Hematopoietic multipotent progenitor cell treated with erythropoietin and hydrocortisone succinate and interleukin-3 and kit ligand, for 4 days (in vitro differentiated cells): ENCODE measurements around the gene RSRC1.
"Not testable (repeated sequence)": the region's sequence is repeated elsewhere in the genome, so short reads cannot be mapped to it uniquely, and the experiment has no call there.

ENCODE experiments used
- DNase-seq: peaks from one replicate; pipeline ENCODE4 v3.0.0-alpha.2; 2015

The RSRC1 gene

DNA sequence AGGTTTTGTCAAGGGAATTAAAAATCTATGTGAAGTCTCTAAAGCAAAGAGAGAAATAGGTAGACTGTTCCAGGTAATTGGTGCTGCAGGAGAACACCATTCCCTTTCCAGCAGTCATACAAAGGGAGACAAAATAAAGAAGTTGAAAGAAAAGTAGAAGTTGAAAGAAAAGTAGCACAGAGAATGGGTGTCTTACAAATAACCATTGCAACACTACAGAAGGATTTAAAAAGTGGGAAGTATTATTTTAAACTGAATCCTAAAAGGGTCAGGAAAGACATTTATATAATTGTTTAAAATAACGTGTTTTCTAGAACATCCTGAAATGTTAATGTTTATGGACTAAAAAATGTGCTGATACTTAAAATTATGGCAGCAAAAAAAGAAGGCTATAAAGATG lies 223.8 kb downstream of the RSRC1 start:
- DNase-seq, result no peak

DNA sequence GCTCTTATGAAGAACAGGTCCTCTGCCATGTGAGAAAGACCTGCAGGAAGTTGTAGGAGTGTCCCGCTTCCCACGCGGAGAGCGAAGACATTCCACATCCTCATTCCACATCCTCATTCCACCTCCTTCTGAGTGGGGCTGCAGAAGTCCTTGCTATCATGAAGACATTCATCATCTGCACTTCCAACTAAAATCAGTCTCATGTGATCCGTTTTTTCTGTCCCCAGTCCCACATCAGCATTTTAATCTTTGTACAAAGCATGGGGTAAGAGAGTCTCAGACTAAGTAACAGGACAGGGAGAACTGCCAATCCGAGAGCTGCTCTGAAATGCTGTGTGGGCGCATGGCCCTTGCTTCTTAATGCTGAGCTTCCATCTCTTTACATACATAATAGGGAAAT lies 227.2 kb downstream of the RSRC1 start:
- no peak for DNase-seq

DNA sequence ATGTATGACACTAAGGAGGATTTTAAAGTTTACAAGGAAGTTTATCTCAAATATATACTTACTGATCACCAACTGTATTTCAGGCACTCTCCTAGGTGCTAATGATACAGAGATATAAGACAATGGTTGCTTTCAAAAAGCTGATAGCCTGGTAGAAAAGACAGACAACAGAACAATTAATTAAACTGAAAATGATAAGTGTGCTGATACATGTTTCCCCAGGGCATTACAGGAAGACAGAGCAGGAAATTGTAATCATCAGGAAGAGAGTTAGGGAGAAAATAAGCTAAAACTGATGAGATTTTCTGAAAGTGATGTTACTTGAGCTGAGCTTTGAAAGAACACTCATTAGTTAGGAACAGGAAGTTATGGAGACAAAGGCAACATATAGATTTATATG lies 229.7 kb downstream of the RSRC1 start:
- DNase-seq, result no peak

DNA sequence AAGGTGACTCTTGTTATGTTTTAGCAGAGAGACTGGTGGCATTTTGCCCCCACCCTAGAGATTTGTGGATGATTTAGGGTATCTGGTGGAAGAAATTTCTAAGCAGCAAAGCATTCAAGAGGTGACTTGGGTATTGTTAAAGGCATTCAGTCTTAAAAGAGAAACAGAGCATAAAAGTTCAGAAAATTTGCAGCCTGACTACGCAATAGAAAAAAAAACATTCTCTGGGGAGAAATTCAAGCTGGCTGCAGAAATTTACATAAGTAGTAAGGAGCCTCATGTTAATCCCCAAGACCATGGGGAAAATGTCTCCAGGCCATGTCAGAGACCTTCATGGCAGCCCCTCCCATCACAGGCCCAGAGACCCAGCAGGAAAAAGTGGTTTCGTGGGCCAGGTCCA lies 231.1 kb downstream of the RSRC1 start:
- DNase-seq, result not testable (repeated sequence)

DNA sequence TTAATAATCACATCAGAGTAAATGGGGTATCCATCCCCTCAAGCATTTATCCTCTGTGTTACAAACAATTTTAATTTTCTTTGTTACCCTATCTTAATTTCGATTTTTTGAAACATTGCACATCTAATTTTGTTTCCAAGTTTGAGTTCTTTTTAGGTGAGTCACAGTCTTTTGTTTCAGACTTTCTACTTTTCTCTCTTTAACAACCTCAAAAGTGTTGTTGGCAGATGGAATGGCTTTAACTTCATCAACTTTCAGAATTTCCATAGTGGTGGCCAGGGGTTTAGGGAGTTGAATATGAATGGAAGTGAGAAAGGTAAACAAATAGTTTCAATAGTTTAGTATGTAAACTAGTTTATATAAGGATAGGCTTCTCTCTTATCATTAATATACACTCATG lies 238.1 kb downstream of the RSRC1 start:
- no peak for DNase-seq

DNA sequence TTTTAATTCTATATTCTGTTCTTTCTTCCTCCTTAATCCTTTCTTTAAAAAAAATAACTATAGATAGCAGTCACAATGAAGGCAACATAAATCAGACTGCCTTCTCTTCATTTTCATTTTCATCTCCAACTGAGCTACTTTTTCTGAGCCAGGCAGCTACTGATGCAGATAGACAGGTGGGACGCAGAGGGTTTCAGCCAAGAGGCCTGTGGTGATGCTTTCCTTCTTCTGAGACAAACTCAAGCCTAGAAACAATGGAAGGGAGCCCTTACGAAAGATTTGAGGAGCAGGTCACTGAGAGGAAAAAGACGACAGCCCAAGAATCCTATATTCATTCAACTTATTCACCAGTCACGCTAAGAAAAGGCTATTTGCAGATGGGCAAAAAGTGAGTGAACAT lies 241.1 kb downstream of the RSRC1 start:
- no peak for DNase-seq

DNA sequence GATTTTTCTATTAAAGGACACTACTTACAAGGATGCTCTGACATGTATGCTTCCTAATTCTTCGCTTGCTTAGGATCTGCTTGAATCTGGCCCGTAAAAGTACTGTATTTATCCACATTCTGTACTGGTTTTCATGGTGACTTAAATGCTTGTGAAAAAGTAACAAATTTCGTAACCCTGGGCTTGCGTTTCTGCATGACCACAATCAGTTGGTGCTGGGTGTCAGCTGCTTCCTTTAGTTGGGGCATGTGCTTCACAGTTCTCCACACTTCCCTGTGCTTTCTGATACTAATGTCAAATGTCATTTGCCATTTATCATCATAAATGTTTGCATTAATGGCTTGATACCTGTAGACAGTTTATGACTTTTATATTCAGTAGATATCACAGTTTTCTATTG lies 242.7 kb downstream of the RSRC1 start:
- peak; percentile 91 for DNase-seq

DNA sequence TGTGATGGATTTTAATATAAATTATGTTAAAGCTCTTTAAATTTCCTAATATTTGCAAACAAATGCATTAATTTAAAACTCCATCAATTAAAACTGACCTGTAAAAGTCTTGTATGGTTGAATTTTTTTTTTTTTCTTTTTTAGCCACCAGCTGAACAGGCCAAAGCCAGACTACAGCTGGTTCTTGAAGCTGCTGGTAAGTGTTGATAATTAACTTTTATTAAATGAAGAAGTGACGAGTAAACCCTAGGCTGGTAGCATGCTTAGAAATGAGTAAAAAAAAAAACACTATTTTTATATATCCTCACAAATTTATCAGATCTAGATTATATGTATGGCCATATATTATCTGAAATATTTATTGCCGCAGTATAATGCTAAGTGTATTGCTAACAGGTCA lies 244.8 kb downstream of the RSRC1 start:
- DNase-seq, result no peak

DNA sequence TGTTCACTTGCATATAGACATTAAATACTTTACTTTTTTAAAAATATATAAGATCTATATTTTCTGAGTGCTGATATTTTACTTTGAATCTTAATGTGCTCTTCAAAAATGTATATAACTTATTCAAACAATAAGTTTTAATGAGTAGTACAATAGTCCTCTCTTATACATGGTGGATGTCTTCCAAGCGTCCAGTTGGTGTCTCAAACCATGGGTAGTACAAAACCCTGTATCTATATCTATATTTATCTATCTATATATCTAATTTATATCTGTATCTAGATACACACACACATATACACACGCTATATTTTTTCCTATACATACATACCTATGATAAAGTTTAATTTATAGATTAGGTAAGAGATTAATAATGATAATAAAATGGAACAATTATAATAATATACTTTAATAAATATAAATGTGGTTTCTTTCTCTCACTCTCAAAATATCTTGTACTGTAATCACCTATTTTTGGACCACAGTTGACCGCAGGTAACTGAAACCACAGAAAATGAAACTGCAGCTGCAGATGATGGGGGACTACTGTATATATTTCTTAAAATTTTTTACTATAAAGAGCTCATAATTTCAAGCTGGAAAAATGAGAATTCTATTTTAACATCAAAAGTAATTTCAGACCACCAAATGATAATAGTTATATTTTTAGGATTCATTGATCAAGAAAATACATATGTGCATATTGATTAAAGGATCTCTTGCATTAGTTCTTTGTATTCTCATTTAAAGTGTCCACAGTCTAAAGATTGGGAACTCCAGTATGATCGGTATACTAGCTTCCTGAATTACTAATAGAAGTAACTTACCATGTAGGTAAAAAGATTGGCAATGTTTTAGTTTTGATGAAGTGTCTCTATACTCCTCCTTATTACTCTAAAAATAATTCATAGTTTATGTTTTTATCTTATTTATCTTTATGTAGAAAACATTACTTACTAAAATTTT lies 246.0 kb downstream of the RSRC1 start:
- DNase-seq, result peak; percentile 14

DNA sequence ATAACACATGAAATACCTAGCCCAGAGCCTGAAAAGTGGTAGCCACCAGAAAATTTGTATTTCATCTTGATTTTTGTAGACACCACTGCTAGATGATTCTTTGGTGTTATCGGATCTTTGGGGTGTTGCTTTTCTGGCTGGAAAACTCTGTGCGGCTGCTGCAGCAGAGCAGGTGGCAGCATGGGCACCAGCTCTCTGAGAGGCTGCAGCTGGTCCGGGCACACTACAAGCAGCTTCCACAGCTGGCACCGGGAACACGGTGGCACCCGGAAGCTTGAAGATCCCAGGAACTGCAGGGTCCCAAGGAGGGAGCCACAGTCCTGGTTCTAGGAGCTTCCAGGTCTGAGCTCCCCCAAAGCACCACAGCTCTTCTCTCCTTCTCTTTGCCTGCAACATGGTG lies 249.4 kb downstream of the RSRC1 start:
- DNase-seq, result no peak

DNA sequence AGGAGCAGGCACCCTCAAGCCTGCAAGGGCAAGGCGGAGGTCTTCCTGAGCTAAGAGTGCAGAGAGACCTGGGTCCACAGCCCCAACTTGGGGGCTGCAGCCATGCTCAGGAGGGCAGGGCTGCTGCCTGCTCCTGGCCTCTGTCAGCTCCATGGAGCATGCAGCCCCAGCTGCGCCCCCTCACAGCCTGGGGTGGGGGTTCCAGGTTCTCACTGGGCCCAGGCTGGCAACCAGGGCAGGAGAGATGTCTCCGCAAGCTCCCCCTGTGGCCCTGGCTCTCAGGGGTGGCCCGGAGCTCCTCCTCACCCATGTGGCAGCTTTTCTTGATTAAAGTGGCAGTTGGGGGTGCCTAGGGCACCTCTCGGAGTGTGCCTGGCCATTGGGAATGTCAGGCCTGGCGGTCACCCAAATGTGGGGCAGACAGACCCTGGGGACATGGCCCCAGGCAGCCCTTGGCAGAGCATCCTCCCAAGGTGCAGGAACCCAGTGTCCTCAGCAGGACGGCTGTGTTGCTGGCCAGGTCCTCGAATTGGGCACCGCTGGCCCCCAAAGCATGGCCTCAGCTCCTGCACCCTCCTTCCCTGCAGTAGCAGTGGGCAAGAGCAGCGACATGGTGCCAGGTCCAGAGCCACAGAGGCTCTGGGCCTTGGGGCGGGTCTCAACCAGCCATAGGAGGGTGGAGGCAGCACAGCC lies 251.0 kb downstream of the RSRC1 start:
- DNase-seq, result no peak

DNA sequence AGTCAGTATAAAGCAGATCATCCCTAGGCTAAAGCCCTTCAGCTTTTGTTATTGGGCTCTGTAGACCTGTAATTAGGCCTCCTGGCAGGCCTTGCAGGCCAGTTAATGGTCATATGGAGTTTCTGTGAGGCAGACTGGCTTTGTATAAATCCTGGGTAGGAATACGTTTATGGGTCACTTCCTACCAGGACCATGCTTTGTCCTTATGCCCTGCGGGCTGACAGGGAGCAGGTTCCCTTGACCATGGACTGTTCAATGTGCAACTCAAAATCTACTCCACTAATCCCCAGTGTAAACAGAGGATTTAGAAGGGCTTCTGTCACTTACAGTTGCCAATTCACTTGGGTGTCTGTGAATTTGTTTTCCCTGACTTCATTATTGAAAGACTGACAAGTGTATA lies 258.4 kb downstream of the RSRC1 start:
- DNase-seq, result no peak

DNA sequence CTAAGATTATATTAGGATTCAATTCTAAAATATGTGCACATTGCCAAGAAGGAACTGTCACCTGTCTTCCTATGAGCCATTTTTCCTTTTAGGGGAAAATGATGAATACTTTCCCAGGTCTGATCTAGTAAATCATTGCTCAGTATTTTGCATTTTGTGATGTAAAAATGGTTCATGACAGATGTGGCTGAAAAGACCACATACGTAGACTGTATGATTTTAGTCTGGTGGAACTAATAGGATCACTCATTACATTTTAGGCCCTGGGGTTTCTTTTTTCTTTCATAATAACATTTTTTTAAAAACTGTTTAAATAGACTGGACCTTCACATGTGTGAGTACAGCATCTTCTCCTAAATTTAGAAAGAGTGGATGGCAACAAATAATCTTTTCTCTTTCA lies 259.4 kb downstream of the RSRC1 start:
- no peak for DNase-seq

DNA sequence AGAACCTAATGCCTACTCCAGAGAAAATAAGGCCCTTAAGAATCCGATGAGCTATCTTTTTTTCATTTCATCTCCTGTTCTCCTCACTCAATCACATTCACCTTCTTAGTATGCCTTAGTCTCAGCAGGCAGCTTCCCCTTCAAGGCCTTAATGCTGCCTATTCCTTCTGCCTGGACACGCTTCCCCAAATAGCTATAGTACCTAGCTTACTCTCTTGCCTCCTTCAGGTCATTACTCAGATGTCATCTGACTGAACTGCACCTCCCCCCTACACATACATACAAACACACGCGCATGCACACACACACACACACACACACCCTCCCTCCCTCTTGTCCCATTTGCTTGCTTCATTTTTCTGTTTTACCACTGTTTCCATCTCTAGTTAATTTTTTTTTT lies 269.6 kb downstream of the RSRC1 start:
- no peak for DNase-seq

DNA sequence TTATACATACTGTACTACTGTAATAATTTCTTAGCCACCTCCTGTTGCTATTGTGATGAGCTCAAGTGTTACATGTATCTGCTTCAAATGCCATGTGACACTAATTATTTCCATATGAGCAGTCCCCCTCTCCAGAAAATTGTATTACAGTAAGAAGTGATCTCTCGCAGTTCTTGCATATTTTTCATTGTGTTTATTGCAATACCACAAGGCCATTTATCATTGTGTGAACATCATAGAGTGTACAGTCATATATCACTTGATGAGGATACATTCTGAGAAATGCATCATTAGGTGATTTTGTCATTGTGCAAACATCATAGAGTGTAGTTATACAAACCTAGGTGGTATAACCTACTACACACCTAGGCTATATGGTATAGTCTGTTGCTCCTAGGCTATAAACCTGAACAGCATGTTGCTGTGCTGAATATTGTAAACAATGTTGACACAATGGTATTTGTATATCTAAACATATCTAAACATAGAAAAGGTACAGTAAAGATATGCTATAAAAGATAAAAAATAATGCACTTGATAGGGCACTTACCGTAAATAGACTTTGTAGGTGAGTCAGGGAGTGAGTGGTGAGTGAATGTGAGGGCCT lies 271.5 kb downstream of the RSRC1 start:
- DNase-seq, result no peak

DNA sequence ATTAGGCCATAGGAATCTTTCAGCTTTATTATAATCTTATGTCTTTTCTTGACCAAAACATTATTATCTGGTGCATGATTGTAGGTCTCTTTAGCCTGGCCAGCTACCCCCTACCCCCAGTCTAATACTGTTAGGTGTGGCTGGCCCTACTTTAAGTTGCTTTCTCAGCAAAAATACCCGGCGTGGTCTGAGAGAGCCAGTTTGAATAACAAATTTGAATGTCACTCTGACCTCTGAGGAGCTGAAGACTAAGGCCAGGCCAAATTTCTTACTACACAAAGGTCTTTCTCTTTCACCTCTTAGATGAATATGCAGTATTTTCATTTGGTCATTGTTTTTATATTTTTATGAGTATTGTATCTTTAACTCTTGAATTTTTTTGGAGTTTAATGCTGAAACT lies 272.6 kb downstream of the RSRC1 start:
- DNase-seq, result no peak

DNA sequence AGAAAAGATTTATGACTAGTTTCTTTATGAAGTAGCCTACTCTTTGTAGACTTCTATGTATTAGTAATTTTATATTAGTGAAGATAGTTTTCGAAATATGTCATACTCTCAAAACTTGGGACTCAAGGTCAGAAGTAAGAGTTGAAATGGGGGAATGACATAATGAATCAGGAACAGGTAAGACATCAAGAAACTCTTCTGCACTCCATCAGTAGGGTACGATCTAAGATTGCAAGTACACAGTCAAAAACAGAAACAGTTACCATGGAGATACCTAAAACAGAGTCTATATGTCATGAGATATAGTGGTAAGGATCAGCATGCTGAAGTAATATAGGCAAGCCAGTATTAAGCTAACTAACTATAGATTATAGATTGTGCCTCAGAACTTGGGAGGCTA lies 274.1 kb downstream of the RSRC1 start:
- DNase-seq, result no peak

DNA sequence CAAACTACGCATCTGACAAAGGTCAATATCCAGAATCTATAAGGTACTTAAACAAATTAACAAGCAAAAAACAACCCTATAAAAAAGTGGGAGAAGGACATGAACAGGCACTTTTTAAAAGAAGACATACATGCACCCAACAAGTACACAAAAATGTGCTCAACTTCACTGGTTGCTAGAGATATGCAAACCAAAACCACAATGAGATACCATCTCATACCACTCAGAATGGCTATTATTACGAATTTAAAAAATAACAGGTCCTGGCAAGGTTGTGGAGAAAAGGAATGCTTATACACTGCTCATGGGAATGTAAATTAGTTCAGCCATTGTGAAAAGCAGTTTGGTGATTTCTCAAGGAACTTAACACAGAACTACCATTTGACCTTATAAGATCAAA lies 285.5 kb downstream of the RSRC1 start:
- DNase-seq, result peak; percentile 11

DNA sequence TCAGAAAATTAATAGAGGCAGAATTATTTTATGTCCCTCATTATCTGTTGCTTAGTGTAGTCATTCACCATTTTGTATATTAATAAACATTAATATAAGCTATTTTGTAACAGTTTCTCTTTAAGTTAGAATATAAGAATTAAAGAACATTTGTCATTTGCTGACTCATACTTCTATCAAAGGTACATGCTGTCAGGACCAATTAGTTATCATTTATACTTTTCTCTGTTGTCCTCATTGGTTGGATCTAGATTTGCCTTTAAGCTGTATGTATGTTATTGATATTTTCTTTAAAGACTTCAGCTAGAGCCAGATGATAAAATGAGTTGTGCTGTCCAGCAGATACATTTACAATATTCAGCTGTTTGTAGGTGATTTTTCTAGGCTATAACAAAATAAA lies 292.7 kb downstream of the RSRC1 start:
- no peak for DNase-seq

DNA sequence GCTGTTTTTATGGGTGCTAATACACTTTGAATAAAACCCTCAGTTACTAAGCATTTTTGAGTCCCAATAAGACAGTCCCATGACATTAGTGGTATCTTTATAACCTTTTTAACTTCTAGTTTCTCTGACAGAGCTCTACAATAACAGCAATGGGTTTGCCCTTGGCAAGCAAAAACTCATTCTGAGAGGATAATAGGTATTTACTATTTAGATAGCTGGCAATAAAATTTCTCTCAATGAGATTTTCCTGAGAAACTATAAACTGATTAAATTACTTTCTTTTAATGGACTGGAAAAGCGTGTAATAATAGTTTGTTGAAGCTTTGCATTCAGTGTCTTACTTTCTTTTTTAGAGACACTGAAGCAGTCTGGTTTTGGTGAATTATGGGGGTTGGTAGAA lies 293.1 kb downstream of the RSRC1 start:
- DNase-seq, result no peak

DNA sequence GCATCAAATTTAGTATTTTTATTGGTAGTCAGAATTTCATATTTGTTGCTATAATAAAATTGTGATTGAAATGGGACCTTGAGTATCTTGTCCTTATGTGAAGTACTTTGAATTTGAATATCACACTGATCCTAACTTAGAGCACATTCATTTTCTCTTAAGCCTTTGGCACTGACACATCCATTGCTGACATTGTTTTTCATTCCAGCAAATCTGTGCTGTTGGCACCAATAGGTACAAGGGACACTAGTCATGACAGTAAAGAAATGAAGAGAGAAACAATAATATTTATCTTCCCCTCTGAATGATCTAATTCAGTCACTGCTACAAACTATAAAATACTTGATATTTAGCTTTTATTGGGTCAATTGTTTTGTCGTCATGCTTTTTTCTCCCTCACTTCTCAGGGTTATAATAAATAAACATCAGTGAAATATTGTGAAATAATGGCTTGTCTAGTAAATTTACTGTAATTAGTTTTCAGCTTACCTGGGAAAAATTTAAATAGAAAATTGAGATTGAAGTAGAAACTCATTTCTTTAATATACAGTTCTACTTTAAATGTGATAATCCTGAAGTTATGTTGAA lies 294.3 kb downstream of the RSRC1 start:
- DNase-seq, result no peak

DNA sequence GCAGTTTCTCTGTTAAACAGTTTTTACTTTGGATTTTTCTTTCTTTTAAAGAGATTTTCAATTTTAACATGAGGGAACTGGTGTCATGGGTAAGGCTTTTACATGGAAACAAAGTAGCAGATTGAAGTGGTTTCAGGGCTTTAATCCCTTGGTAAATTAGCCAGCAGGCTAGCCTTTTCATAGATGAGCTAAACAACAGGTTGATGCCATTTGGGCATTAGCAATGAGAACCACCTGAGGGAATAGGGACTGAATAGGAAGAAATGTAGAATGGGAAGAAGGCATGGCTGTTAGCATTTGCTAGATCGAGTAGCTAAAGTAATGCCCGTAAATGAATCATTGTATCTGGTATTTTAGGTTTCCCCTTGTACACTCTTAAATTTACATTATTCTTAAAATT lies 295.6 kb downstream of the RSRC1 start:
- no peak for DNase-seq

DNA sequence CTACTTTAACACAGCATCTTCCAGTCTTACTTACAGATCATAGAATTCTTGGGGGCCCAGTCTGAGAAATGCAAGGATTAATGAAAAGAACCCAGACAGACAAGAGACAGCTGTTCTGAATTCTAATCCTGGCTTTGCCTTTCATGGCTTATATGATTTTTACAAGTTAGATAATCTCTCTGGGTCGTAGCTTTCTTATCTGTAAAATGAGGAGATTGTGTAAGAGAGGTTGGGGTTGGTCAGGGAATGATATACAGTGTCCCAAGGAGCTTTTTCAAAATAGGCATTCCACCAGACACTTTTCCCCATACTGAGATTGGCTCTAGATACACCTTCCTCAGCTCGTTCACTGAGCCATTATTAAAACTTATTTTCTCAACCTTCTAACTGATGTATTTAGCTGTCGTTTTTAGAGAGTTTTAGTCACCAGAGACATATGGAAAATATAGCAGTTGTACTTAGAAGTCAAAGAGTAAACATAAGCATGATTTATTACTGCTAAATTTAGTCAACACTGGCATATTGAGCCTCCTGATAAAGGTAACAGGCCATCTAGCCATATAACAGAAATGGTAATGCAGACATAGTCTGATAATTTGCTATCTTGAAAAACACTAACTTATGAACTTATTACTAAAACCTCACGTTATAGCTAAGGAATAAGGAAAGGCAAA lies 298.1 kb downstream of the RSRC1 start:
- DNase-seq, result peak; percentile 47
